Mucosa of rectum (tissue), 2 donors: ENCODE results near the gene EIPR1.

Experiments used
- H3K27ac ChIP-seq, 2 donors: one replicate each; pipeline ENCODE4 v1.7.0; 2013; ENCODE audit warnings: inconsistent platforms in 2 of 2, low read depth in 2 of 2, low read length in 2 of 2
- H3K27me3 ChIP-seq, 2 donors: one replicate each; pipeline ENCODE4 v1.7.0; 2013; ENCODE audit warnings: low read length in 2 of 2; ENCODE audit not compliant: control insufficient read depth in 2 of 2, insufficient read depth in 2 of 2
- H3K36me3 ChIP-seq, 2 donors: one replicate each; pipeline ENCODE4 v1.7.0; 2013; ENCODE audit warnings: low read length in 2 of 2; ENCODE audit not compliant: control insufficient read depth in 2 of 2, insufficient read depth in 2 of 2
- H3K4me1 ChIP-seq, 2 donors: one replicate each; pipeline ENCODE4 v1.7.0; 2013; ENCODE audit warnings: low read length in 2 of 2, mild to moderate bottlenecking in 1 of 2; ENCODE audit not compliant: control insufficient read depth in 2 of 2, insufficient read depth in 2 of 2
- H3K4me3 ChIP-seq, 2 donors: one replicate each; pipeline ENCODE4 v1.7.0; 2013; ENCODE audit warnings: low read length in 2 of 2
- H3K9ac ChIP-seq, 2 donors: one replicate each; pipeline ENCODE4 v1.7.0; 2013; ENCODE audit warnings: low read length in 2 of 2, low read depth in 1 of 2, mild to moderate bottlenecking in 1 of 2
- H3K9me3 ChIP-seq, 2 donors: one replicate each; pipeline ENCODE4 v1.7.0; 2013; ENCODE audit warnings: low read length in 2 of 2; ENCODE audit not compliant: control insufficient read depth in 2 of 2
- donor health status: healthy.
- donor health status: Normal muscosa, but diverticular disease.

Gene EIPR1

DNA sequence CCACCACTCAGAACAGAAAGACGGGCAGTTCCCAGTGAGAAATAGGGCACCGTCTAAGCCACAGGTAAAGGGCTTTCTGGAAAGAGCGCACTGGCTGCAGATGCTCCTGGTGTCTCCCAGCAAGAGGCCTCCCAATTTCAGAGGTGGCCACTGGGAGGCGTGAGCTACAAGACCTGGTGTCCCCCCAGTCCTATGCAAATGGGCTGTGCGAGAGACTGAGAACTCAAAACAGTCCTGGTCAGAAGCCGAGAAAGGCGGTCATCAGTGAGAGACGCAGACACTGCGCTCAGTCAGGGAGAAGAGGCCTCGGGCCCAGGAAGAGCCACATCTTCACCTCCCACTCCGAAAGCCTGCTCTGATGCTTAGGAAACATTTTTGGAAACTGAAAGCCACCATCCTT, 179.5 kb downstream of the EIPR1 start:
- H3K27ac ChIP-seq = no peak overlapping the region
- no peaks in the 10 kb centered on the region for H3K9me3 ChIP-seq
- H3K4me1 ChIP-seq = no peaks in the 10 kb centered on the region
- H3K9ac ChIP-seq = no peak overlapping the region
- H3K36me3 ChIP-seq = peaks cover 3 to 29% of the 10 kb centered on the region in 2 donors
- no peaks in the 10 kb centered on the region for H3K27me3 ChIP-seq
- no peak overlapping the region for H3K4me3 ChIP-seq

DNA sequence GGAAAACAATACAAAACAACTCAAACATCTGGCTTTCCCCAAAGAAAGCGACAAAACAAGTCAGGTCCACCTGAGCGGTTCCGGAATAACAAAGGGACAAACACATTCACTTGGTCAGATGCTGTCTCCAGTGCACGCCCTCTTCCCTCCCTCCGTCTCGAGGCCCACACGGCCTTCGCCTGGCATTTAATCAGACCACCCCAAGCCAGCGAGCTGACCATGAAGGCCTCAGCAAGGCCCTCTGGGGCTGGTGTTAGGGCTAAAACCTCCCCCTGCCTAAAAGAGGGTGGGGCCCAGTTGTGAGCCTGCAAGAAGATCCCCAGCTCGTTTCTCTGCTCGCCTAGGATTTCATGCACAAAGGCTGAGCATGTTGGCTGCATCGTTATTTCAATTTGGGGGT, 180.3 kb downstream of the EIPR1 start:
- Histone ChIP-seq H3K9me3 (no peaks in the 10 kb centered on the region), H3K4me1 (no peaks in the 10 kb centered on the region), H3K36me3 (peaks cover 8 to 33% of the 10 kb centered on the region in 2 donors), H3K9ac (no peak overlapping the region), H3K27ac (no peak overlapping the region), H3K4me3 (no peak overlapping the region), H3K27me3 (no peaks in the 10 kb centered on the region)

DNA sequence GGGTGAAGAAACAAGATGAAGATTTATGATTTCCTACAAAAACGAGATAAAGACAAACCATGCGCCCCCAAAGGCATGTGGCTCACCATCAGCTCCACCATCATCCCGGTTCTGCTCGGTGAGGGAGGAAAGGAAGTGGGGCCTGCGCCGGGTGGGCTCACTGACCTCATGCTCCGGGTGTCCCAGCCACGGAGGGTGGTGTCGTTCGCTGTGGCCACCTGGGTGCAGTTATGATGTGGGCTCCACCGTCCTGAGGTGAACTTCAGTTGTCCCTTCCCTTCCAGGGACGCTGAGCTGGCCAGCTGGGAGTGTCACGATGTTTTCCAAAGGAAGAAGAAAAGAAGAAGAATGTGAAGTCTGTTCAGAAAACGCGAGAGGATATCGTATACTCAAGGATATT, 180.9 kb downstream of the EIPR1 start:
- no peaks in the 10 kb centered on the region for H3K27me3 ChIP-seq
- H3K9ac ChIP-seq = no peak overlapping the region
- no peak overlapping the region for H3K4me3 ChIP-seq
- H3K27ac ChIP-seq = no peak overlapping the region
- H3K9me3 ChIP-seq = no peaks in the 10 kb centered on the region
- H3K36me3 ChIP-seq = peaks cover 11 to 36% of the 10 kb centered on the region in 2 donors
- H3K4me1 ChIP-seq = no peaks in the 10 kb centered on the region

DNA sequence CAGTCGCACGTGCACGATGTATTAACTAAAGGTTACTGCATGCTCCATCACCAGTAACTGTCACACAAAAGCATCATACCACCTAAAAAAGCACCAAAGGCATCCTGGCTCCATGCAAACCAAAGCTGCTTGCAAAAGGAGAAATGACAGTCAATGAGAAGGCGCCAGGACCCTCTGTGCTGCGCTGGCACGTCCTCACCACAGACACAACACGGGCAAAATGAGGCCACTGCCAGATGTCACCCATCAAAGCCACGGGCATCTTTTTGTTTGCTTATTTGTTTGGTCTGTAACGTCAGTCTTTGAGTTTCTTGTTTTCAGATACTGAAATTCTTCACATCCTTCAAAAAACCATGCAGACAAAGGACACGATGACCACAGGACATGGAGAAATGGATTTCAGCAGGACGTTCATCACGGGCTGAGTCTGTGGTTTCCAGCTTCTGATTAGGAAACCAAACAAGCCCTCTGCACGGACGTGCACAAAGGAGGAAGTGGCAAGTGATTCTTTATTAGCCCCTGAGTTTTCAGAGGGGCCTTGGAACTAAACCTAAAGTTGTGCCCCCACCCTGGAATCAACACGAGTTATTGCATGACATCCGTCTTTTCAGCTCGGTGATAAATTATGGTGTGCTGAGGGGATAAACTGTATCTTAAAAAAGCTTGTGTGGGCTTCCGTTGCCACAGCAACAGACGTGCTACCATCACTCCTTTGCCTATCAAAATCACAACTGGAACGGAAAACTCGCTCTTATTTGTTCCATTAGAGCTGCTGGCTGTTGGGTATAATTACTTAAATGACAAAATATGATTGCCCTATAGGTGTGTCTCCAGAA, 181.8 kb downstream of the EIPR1 start:
- Histone ChIP-seq H3K9me3 (no peaks in the 10 kb centered on the region), H3K36me3 (peaks cover 11 to 39% of the 10 kb centered on the region in 2 donors), H3K4me1 (no peaks in the 10 kb centered on the region), H3K27ac (no peak overlapping the region), H3K27me3 (no peaks in the 10 kb centered on the region), H3K4me3 (no peak overlapping the region), H3K9ac (no peak overlapping the region)

DNA sequence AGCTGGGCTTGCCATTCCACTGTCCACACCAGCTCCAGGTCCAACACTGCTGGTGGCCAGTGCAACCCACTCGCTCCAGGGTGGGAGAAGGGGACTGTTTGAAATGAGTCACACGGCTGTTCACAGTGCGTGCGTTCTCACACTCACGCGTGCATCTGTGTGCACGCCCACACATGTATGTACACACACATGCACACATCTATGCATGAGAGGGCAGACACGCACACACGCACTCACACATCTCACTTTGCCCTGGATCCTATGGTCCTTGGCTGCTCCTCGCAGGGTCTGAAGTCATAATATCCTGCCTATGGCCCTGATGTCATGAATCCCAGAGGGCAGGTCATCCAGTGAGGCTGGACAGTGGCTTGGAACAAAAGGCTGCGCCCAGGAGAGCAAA, 182.8 kb downstream of the EIPR1 start:
- H3K36me3 ChIP-seq = peaks cover 11 to 39% of the 10 kb centered on the region in 2 donors
- no peak overlapping the region for H3K4me3 ChIP-seq
- no peak overlapping the region for H3K9ac ChIP-seq
- H3K27me3 ChIP-seq = no peaks in the 10 kb centered on the region
- no peaks in the 10 kb centered on the region for H3K4me1 ChIP-seq
- no peaks in the 10 kb centered on the region for H3K9me3 ChIP-seq
- no peak overlapping the region for H3K27ac ChIP-seq

DNA sequence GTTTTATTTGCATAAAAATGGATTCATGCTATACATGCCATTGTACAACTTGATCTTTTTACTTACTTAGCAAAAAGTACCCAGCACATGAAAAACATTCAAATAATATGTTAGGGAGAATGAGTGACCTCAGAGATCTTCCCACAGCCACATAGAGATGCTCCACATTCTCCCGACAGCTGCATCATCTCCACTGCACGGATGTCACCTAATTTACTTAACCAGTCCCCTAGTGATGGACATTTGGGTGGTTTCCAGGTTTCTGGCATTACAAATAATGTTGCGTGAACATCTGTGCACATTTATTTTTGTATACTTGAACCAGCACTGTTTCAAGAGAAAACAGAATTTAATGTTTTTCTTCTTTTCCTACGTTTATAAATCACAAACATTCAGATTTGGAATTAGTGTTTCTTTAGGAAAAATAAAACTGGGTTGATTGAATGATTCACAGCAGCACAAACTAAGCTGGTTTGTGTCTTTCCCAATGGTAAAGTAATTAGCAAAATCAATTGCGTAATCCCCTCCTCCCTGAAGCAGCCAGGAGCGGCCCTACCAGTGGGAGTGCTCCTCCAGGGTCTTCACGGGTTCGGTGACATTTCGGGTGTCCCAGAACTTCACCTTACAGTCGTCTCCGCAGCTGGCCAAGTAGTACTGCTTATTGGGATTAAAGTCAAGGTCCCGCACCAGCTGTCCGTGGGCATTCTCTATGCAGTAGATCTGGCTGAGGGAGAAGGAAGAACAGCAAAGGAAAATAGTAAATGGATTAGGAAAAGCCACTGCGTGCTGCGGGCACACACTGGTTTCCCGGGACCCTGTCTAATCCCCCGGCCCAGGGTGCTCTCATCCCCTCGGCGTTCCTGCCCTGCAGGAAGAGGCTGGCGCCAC, 183.9 kb downstream of the EIPR1 start:
- Histone ChIP-seq H3K27ac (no peak overlapping the region), H3K36me3 (peaks cover 11 to 41% of the 10 kb centered on the region in 2 donors), H3K27me3 (no peaks in the 10 kb centered on the region), H3K9ac (no peak overlapping the region), H3K9me3 (no peaks in the 10 kb centered on the region), H3K4me3 (no peak overlapping the region), H3K4me1 (no peaks in the 10 kb centered on the region)

DNA sequence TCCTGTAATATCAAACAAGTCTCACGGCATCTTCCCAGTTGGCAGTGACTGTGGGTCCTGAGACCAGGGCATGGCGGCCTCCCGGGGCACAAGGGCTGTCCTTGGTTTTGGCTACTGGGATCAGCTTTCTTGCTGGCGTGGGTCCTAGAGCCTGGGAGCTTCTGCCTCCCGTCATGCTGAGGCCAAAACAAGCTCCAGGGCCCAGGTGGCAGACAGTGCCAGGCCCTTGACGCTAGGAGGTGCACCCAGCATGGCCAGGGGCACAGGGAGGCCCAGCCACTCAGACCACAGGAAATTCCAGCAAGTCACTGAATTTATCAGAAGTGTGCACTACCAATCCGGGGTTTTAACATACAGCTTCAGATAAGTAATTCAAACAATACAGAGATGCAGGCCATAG, 184.7 kb downstream of the EIPR1 start:
- peaks cover 15 to 43% of the 10 kb centered on the region in 2 donors for H3K36me3 ChIP-seq
- no peak overlapping the region for H3K27ac ChIP-seq

DNA sequence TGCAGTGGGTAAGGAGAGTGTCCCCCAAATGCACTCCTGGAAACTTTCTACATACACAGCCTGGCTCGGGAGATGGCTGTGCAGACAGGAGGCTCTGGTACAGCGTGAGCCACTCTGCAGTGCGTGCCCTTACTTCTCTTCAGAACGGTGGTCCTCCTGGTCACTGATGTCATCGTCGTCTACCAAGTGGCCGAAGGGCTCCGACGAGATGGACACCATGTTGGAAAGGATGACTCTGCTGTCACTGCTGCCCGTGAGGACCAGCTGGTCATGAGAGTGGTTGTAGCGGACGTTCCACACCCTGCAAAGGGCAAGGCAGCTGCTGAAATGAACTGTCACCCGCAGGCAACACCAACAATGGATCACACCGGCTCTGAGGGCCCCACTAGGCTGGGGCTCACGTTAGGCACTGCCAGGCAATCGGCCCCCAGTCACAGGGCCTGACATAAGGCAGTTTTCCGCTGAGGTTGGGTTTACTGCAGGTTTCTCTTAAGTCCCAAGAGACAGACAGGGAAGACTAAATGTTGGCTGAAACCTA, 185.3 kb downstream of the EIPR1 start:
- Histone ChIP-seq H3K27ac (no peak overlapping the region), H3K4me3 (no peak overlapping the region), H3K9ac (no peak overlapping the region), H3K9me3 (no peaks in the 10 kb centered on the region), H3K27me3 (no peaks in the 10 kb centered on the region), H3K36me3 (peaks cover 15 to 43% of the 10 kb centered on the region in 2 donors), H3K4me1 (no peaks in the 10 kb centered on the region)

More for the DNA sequence above, 184.7 kb downstream of the EIPR1 start:
- Histone ChIP-seq H3K4me1 (no peaks in the 10 kb centered on the region), H3K4me3 (no peak overlapping the region), H3K27me3 (no peaks in the 10 kb centered on the region), H3K9ac (no peak overlapping the region), H3K9me3 (no peaks in the 10 kb centered on the region)

DNA sequence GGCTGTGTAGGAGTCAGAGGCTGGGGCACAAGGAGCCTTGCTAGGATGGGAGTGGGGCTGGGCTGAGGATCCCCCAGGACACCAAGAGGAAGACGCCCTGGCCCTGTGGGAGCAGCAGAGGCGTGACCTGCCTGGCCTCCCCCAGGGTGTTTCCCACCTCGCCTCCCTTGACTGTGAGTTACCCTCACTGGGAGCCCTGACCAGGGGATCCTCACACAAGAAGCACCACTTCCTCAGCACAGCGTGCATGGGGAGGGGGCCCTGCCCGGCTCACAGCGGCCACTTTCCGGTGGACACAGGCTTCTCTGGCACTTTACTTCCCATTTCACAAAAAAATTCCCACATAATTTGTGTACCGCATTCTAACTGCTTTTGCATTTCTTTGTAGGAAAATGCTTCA, 187.7 kb downstream of the EIPR1 start:
- H3K4me3 ChIP-seq = no peak overlapping the region
- H3K9ac ChIP-seq = no peak overlapping the region
- no peak overlapping the region for H3K27ac ChIP-seq
- no peaks in the 10 kb centered on the region for H3K9me3 ChIP-seq
- H3K27me3 ChIP-seq = no peaks in the 10 kb centered on the region
- H3K36me3 ChIP-seq = peaks cover 15 to 33% of the 10 kb centered on the region in 2 donors
- H3K4me1 ChIP-seq = no peaks in the 10 kb centered on the region

DNA sequence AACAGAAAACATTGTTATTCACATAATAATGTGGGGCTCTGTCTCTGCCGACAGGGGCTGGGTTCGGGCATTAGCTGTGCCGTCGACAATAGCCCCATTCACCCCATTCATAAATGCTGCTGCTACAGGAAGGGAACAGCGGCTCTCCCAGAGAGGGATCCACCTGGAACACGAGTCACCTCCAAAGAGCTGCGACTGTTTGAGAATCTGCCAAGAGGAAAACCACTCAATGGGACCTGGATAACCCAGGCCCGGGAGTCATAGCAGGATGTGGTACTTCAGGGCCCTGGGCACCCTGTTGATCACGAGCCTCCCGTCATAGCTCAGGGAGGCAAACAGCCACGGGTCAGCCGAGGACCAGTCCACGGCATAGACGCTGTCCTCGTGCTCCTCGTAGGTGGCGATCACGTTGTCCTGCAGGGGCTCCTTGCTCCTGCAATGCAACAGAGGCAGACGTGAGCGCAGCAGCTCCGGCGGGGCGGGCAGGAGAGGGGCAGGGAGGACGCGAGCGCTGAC, 188.5 kb downstream of the EIPR1 start:
- Histone ChIP-seq H3K4me3 (no peak overlapping the region), H3K9me3 (no peaks in the 10 kb centered on the region), H3K4me1 (no peaks in the 10 kb centered on the region), H3K36me3 (peaks cover 15 to 27% of the 10 kb centered on the region in 2 donors), H3K27me3 (no peaks in the 10 kb centered on the region), H3K9ac (no peak overlapping the region), H3K27ac (no peak overlapping the region)
